PC-3 (cell line): ENCODE data around the gene FGD3.

ENCODE experiments used
- CTCF ChIP-seq: fragments of 300-600 bp; sonication (generic); conservative IDR thresholded peaks from 2 replicates; pipeline ENCODE4 v1.5.1; 2017; ENCODE audit warnings: antibody characterized with exemption, low read depth, mild to moderate bottlenecking, low read length
- EZH2 ChIP-seq: fragments of 300-600 bp; sonication (generic); IDR thresholded peaks from one replicate; pipeline ENCODE4 v1.6.1; 2017; ENCODE audit warnings: antibody characterized with exemption, mild to moderate bottlenecking, low read length; ENCODE audit not compliant: unreplicated experiment
- EZH2phosphoT487 ChIP-seq: fragments of 300-600 bp; sonication (generic); IDR thresholded peaks from 2 replicates; pipeline ENCODE4 v1.6.1; 2018; ENCODE audit warnings: mild to moderate bottlenecking, antibody characterized with exemption, low read length, borderline replicate concordance

- TF ChIP-seq EZH2, result no peak
- TF ChIP-seq CTCF, result no peak
- TF ChIP-seq EZH2phosphoT487, result no peak
Measured at GRCh38 chr9:93037476-93037971, 90.2 kb downstream of the FGD3 start.
